ENCODE data around the gene COPZ1.

DNA sequence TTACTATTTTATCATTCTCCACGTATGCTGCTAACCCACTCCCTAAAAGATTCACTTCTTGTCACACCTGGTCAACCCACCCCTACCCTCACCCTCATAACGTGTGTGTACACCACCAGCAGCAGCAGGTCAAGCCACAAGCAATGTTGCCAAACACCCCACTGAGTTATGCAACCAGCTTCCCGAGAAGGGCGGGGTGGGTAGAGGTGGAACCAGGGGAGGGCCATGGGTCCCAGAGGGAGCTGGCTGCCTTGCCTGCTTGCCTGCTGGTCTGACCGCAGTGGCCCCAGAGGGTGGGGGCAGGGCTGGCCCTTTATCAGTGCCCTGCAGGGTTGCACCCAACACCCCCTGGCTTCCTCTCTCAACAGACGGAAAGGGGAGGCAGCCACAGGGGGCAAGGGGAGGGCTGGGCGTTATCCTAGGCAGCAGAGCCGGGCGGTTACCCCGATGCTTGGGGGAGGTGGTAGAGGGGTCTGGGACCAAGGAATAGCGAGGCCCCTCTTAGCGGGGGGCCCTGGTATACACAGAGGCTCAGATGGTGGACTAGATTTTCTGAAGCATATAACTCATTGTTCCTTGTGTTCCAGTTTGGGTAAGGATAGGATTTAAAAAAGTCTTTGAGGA, 20.6 kb upstream of the COPZ1 start:
- TF ChIP-seq, protein P1, sequence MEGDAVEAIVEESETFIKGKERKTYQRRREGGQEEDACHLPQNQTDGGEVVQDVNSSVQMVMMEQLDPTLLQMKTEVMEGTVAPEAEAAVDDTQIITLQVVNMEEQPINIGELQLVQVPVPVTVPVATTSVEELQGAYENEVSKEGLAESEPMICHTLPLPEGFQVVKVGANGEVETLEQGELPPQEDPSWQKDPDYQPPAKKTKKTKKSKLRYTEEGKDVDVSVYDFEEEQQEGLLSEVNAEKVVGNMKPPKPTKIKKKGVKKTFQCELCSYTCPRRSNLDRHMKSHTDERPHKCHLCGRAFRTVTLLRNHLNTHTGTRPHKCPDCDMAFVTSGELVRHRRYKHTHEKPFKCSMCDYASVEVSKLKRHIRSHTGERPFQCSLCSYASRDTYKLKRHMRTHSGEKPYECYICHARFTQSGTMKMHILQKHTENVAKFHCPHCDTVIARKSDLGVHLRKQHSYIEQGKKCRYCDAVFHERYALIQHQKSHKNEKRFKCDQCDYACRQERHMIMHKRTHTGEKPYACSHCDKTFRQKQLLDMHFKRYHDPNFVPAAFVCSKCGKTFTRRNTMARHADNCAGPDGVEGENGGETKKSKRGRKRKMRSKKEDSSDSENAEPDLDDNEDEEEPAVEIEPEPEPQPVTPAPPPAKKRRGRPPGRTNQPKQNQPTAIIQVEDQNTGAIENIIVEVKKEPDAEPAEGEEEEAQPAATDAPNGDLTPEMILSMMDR (IDR thresholded peaks at IDR 0.05; ENCODE audit: extremely low read depth in 1 of 2, insufficient read depth in 1 of 2, low read depth in 1 of 2, low read length in 2 of 2) = no peak
- TF ChIP-seq POLR2AphosphoS5 (IDR thresholded peaks at IDR 0.05; ENCODE audit: insufficient read depth, low read depth, low read length) (no peak), POLR2A (IDR thresholded peaks at IDR 0.05; ENCODE audit: low read depth, low read length) (no peak), EZH2 (IDR thresholded peaks at IDR 0.05; ENCODE audit: borderline replicate concordance, low read depth, low read length, severe bottlenecking) (no peak), GATA2 (IDR thresholded peaks at IDR 0.05; ENCODE audit: insufficient read depth, insufficient read length, low read depth, low read length) (no peak), MYC (IDR thresholded peaks at IDR 0.05; ENCODE audit: low read depth, low read length) (no peak)
- TF ChIP-seq, protein P2, sequence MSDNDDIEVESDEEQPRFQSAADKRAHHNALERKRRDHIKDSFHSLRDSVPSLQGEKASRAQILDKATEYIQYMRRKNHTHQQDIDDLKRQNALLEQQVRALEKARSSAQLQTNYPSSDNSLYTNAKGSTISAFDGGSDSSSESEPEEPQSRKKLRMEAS (IDR thresholded peaks at IDR 0.05; ENCODE audit: insufficient read depth, insufficient read length) = no peak

All from endothelial cell of umbilical vein (primary cell).